ENCODE data around the gene RGL3. TPM values are rescaled to one million over a fixed set of nuclear protein-coding genes. Genes with fewer than 3 reads are reported as not detected.

RGL3 gene
- total RNA-seq, 1 experiment from 2014 or later = 65.9 TPM

DNA sequence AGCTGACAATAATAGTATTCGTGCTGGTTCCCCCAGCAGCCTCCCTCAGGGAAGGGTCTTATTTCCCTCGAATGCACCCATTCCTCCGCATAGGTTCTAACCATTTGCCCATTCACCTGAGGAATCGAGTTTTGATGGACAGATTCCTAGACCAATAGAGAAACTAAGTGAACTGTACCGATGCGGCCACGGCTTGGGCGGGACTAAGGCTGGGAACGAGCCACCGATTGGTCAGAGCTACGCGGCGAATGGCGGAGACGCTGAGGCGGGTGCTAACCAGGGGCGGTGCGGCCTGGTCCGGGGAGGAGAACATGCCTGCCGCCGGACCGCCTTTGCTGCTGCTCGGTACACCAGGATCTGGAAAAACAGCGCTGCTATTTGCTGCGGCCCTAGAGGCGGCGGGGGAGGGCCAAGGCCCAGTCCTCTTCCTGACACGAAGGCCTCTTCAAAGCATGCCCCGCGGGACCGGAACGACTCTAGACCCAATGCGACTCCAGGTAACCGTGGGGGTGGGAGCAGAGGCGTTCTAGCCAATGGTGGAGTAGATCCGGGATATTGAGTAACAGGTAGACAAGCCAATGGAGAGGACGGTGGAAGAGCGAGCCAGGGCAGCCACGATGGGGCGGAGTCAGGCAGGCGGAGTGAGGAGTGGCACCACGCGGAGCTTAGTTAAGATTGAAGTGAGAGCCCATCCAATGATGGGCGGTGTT is 44.5 kb downstream of the RGL3 start, which contains the start of gene SWSAP1:
SWSAP1 (plus strand) TSS at position 234 of the 710 bp plus-strand sequence; CDS start at position 249, 15 bp downstream.
- peak within 1 kb of the TSS; percentile 76 for H3K9ac ChIP-seq (ENCODE audit: extremely low read depth, insufficient read length, low read length)
- no peak within 1 kb of the TSS for H2BK20ac ChIP-seq (ENCODE audit: low read depth, low read length, poor library complexity, severe bottlenecking)
- H3K56ac ChIP-seq (ENCODE audit: insufficient read length, low read depth, low read length) = no peak within 1 kb of the TSS
- no peak within 1 kb of the TSS for H3K23ac ChIP-seq (ENCODE audit: insufficient read length, low read depth, low read length)
- peak within 1 kb of the TSS; percentile 91 for H3K18ac ChIP-seq (ENCODE audit: insufficient read length, low read depth, low read length)
- H2AK5ac ChIP-seq (ENCODE audit: insufficient read length, low read length) = no peak within 1 kb of the TSS
- Mint-ChIP-seq H3K4me3 (no peak within 1 kb of the TSS), H3K27me3 (ENCODE audit: low read depth) (no peaks in the 10 kb centered on the region), H3K4me1 (peaks cover 6 to 21% of the 10 kb centered on the region in 2 experiments), H3K27ac (peak within 1 kb of the TSS in 1 of 3 experiments; percentile 68; a peak in 3 of 7 replicates), H3K9me3 (no peaks in the 10 kb centered on the region), H3K36me3 (ENCODE audit: insufficient read depth in 1 of 3, low read depth in 3 of 3) (peaks cover 3 to 27% (median 19%) of the 10 kb centered on the region in 3 experiments; a peak in 6 of 7 replicates)
- H3T11ph ChIP-seq (ENCODE audit: low read length) = no peak within 1 kb of the TSS
- H3K9me3 ChIP-seq (ENCODE audit: control insufficient read depth, low read depth, low read length) = no peaks in the 10 kb centered on the region
- peak within 1 kb of the TSS; percentile 22 for H3K27ac ChIP-seq (ENCODE audit: insufficient read length, low read depth, low read length)
- WGBS (ENCODE audit: extremely low coverage, insufficient read length, low lambda C conversion rate) = no CpG with 5 or more reads among the region's 44 CpGs
- no peak within 1 kb of the TSS for H4K8ac ChIP-seq (replicated peaks; ENCODE audit: insufficient read length, low read depth, low read length)
- H3K4me2 ChIP-seq (ENCODE audit: insufficient read depth, insufficient read length, low read length) = peak within 1 kb of the TSS; percentile 69
- no peaks in the 10 kb centered on the region for H3K23me2 ChIP-seq (ENCODE audit: insufficient read length, low read depth, low read length, poor library complexity, severe bottlenecking)
- peak within 1 kb of the TSS; percentile 95; the same call in 1 of the 2 replicates for H3K14ac ChIP-seq (ENCODE audit: insufficient read depth, low read length)
- H3K79me2 ChIP-seq (ENCODE audit: insufficient read depth, low read length) = no peaks in the 10 kb centered on the region
- no peaks in the 10 kb centered on the region for H3K27me3 ChIP-seq (ENCODE audit: insufficient read depth, low read length)
- H2BK120ac ChIP-seq (ENCODE audit: low read depth, low read length, poor library complexity, severe bottlenecking) = no peak within 1 kb of the TSS
- no peak within 1 kb of the TSS for H4K91ac ChIP-seq (ENCODE audit: insufficient read length, low read depth, low read length)
- no peak within 1 kb of the TSS for H2AFZ ChIP-seq (ENCODE audit: low read length)
- no peak within 1 kb of the TSS for H2BK12ac ChIP-seq (ENCODE audit: insufficient read length, low read depth, low read length)
- TF ChIP-seq, protein P1, sequence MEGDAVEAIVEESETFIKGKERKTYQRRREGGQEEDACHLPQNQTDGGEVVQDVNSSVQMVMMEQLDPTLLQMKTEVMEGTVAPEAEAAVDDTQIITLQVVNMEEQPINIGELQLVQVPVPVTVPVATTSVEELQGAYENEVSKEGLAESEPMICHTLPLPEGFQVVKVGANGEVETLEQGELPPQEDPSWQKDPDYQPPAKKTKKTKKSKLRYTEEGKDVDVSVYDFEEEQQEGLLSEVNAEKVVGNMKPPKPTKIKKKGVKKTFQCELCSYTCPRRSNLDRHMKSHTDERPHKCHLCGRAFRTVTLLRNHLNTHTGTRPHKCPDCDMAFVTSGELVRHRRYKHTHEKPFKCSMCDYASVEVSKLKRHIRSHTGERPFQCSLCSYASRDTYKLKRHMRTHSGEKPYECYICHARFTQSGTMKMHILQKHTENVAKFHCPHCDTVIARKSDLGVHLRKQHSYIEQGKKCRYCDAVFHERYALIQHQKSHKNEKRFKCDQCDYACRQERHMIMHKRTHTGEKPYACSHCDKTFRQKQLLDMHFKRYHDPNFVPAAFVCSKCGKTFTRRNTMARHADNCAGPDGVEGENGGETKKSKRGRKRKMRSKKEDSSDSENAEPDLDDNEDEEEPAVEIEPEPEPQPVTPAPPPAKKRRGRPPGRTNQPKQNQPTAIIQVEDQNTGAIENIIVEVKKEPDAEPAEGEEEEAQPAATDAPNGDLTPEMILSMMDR (conservative IDR thresholded peaks at IDR 0.05) = no peak
- no peak within 1 kb of the TSS for H4K5ac ChIP-seq (ENCODE audit: insufficient read length, low read depth, low read length)
- no peaks in the 10 kb centered on the region for H3K79me1 ChIP-seq (ENCODE audit: insufficient read depth, low read depth, low read length, poor library complexity, severe bottlenecking)
- H4K20me1 ChIP-seq (ENCODE audit: control insufficient read depth, insufficient read depth, insufficient read length) = no peaks in the 10 kb centered on the region
- DNase-seq = peak; percentile 99
- H2BK5ac ChIP-seq (ENCODE audit: insufficient read length, low read length) = no peak within 1 kb of the TSS
- H3K4ac ChIP-seq (ENCODE audit: low read depth, low read length) = no peak within 1 kb of the TSS
- no peaks in the 10 kb centered on the region for H3K4me1 ChIP-seq (ENCODE audit: insufficient read depth, low read length)
- H2BK15ac ChIP-seq (ENCODE audit: low read depth, low read length) = no peak within 1 kb of the TSS

Data from H9 (cell line).